ENCODE measurements around the gene SPSB4.
"Not testable (repeated sequence)": the region's sequence is repeated elsewhere in the genome, so short reads cannot be mapped to it uniquely, and the experiment has no call there.

The SPSB4 gene

GRCh38 chr3:141117982-141118381 lies 66.8 kb downstream of the SPSB4 start:
- not testable (repeated sequence) for DNase-seq

- DNase-seq = no peak
Observed at GRCh38 chr3:141122455-141123030, 71.4 kb downstream of the SPSB4 start.

DNA sequence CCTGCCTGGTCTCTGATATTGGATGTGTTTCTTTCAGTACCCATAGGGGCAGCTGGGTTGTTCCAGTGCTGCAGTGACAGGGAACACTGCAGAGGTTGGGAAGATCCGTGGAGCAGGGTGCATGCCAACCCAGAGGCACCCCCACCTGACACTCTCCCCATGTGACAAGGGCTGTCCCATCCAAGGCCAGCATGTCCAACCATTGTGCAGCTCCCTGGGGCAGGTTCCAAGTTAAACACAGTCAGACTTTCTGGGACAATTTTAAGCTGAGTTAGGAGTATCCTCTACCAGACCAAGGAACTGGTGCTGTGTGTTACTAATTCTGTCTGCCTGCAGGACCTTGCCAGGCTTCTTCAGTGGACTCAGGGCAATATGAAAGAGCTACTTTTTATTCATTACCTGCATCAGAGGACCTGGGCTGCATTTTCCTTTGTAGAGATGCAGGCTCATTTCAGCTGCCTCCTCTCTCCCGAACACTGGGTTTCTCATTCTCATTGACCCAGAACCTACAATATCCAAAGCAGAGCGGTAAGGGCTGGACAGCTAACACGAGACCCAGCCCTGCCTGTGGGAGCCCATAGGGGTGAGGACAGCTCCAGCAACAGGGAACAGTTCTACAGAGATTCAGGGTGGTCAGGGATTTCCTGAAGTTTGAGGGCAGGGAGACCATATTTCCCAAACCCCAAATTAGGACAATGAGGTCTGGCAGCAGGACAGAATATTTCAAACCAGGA lies 72.7 kb downstream of the SPSB4 start:
- DNase-seq = no peak

GRCh38 chr3:141124715-141125114 lies 73.6 kb downstream of the SPSB4 start:
- no peak for DNase-seq

- DNase-seq = no peak
Observed at GRCh38 chr3:141125351-141125750, 74.2 kb downstream of the SPSB4 start.

DNA sequence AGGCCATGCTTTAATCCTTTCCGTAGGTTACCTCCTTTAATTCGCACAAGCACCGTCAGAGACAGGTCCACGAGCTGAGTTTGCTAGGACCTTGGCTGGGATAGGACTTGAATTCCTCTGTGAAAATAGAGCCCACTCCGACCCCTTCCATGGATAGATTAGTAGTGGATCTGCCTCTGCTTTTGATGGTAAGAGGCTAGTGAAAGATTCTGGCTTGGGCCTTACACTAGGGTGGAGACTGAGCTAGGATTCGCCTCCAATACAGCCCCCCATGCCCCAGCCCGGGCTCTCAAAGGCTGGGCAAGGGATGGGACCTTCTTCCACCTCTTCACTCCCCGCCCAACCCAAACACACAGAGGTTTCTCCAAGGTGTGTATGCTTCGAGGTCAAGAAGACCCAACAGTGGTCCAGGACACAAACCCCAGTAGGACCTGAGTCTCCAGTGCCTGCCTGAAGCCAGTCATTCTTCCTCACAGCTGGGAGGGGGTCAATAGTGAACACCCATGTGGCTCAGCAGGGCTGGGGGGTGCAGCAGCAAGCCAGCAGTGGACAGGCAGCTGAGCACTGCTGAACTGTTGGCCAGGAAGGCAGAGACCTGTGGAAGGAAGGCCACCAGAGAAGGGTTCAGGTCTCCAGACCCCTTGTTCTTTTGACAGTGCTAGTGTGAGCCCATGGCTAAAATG lies 75.7 kb downstream of the SPSB4 start:
- DNase-seq = no peak

DNA sequence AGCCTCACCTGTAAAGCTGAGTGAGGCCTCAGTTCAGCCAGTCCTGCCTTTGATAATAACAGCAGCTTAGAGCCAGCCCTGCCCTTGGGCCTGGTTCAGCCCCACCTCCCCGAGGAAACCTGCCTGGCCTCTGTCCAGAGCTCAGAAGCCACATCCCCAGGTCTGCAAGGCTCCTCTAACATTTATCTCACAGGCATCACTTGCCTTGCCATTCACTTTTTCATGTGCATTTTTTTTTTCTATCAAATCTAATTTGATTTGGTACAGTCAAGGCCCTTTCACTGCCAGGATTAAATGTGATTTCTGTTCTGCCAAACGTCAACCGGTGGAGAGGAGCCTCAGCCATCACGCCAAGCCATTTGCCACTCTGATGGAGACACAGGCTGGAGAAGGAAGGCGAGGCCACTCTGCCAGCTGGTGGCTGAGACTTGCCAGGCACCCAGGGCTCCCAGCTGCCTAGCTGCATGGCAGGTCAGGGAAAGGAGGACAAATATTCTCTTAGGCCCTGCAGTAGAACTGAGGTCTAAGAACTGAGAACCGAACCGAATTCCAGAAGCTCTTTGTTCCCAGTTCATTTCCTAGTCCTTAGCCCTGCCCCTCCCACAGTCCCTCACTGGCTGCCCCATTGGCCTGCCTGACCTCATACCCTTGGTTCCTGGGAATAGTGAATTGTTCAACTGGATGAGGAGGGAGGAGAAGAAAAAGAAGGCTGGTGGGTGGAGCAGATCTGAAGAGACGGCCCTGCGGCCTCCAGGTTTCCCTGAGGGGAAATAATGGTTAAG lies 76.4 kb downstream of the SPSB4 start:
- DNase-seq = no peak

- DNase-seq = no peak
Observed at GRCh38 chr3:141128126-141128777, 77.1 kb downstream of the SPSB4 start.

- DNase-seq = no peak
Observed at GRCh38 chr3:141129049-141129448, 77.9 kb downstream of the SPSB4 start.

DNA sequence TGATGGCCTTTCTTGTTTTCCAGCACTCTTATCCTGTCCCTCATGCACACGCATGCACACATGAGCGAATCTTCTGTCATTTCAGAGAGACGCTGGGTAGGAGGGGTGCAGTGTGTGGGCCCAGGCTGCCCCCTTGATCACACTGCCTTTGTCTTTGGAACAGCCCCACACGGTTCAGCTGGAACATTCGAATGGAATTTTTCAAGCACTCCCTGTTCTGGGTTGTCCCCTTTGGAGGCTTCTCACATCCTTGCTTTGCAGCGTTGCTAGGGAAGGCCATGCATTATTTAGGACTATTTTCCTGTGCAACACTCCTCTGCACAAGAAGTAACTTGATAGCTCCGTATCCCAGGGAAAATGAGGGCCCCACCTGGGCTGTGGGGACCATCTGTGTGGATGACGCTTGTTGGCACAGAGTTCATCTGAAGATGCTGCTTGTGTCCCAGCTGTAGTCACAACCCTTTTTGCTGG lies 78.4 kb downstream of the SPSB4 start:
- DNase-seq = no peak

GRCh38 chr3:141143517-141143916 lies 92.4 kb downstream of the SPSB4 start:
- DNase-seq = no peak

- no peak for DNase-seq
Observed at GRCh38 chr3:141146979-141147470, 95.9 kb downstream of the SPSB4 start.

GRCh38 chr3:141147657-141148056 lies 96.5 kb downstream of the SPSB4 start:
- no peak for DNase-seq

DNA sequence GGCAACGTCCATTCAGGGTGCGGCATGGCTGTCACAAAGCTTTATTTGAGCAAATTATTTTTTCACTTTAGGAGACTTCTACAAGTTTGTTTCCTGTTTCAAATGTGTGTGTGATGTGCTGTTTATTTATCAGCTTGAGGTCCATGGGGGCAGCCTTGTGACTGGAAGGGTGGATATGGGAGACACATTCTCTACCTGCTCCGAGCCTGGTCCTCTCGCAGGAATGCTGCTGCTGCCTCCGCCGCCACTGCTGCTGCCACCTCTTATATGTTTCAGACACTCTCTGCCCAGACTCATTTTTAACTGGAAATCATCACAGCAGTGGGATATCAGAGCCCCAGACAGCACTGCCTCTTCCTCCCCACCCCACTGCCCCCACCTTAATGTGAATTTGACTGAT lies 97.0 kb downstream of the SPSB4 start:
- DNase-seq = no peak

- no peak for DNase-seq
Observed at GRCh38 chr3:141148770-141149169, 97.6 kb downstream of the SPSB4 start.

GRCh38 chr3:141150081-141150830 lies 99.1 kb downstream of the SPSB4 start:
- no peak for DNase-seq

DNA sequence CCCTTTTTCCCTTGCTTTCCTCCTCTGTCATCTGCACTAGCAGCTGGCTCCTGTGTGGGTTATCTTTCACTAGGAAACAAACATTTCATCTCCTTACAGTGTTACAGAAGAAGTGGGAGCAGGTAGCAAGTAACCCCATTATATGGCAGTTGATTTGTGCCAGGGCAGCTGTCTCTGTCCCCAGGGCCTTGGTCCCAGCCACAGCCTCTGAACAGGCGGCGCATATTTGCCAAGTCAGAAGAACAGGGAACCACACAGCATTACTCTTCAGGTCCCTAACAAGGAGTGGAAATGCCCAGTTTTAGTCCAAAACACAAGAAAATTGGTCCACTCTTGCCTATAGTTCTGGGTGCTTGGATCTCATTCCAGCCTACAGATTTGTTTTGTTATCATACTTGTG lies 99.8 kb downstream of the SPSB4 start:
- no peak for DNase-seq

DNA sequence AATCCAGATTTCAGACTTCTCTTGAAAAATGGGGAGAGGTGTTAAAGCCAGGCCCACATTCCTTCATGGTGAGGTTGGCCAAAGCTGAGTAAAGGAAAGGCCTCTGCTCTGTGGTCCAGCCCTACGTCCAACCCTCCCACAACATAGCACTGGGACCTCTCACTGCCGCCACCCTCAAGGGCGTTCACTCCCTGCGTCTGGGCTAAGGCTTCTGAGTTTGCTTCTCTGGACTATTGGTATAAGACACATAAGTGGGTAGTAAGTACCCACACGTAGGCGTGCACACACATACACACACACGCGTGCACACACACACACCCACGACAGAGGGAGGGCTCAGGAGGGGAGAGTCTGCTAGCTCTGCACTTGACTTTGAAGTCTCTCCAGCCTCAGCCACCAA lies 100.3 kb downstream of the SPSB4 start:
- no peak for DNase-seq

- DNase-seq = no peak
Observed at GRCh38 chr3:141152130-141152529, 101.0 kb downstream of the SPSB4 start.

DNA sequence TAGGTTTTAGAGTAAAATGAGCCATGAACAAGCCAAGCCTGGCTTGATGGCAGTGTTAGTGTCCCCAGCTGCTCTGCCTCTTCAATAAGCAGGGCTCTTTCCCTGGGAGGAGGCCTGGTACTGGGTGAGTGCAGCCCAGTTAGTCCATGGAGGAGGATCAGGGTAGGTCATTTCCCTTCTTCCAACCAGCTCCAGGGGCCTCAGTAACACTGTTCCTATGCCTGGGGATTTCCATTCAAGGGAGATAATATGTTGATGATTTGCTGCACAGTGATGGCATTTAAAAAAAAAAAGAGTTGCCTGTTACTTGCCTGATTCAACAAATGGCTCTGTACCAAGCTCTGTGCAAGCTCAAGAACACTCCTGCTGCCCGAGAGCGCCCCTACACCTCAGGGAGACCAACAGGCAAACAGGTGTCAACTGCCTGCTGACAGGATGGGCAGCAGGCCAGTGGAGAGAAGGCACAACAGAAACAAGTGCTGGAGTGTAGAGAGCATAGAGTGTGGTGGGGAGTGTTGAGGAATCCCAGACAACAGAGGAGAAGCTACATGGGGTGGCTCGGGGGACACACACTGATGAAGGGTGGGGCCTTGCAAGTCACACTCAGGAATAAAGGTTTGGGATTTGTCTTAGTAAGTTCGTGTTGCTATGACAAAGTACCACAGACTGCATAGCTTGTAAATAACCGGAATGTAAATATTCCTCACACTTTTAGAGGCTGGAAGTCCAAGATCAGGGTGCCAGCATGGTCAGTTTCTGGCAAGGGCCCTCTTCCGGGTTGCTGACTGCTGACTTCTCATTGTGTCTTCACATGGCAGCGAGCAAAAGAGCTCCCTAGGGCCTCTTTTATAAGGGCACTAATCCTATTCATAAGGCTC lies 101.9 kb downstream of the SPSB4 start:
- DNase-seq = no peak

- no peak for DNase-seq
Observed at GRCh38 chr3:141153679-141153966, 102.5 kb downstream of the SPSB4 start.

Measured in EL (cell line).